Epithelial cell of proximal tubule (primary cell): ENCODE measurements around the gene ADGRD1. TPM values are rescaled to one million over a fixed set of nuclear protein-coding genes. Genes with fewer than 3 reads are reported as not detected.
A peak's percentile ranks its signal among the peaks of the same experiment; 100 is the strongest.

Experiments used
- DNase-seq: peaks from one replicate; pipeline ENCODE4 v3.0.0-alpha.2; 2011; ENCODE audit warnings: low read depth
- H3K4me3 ChIP-seq: 2 replicates; pipeline ENCODE4 v1.5.1; 2011; ENCODE audit warnings: low read depth, mild to moderate bottlenecking, low read length
- total RNA-seq: library from RNA; depleted of rRNA; stranded (reverse); fragments of >200 nt; gene quantifications from 2 replicates; pipeline ENCODE4 v1.2.3, GENCODE V29; 2015
- TF ChIP-seq, protein P1 (sequence below): conservative IDR thresholded peaks from 2 replicates; pipeline ENCODE4 v1.5.1; 2012; ENCODE audit warnings: low read depth, mild to moderate bottlenecking, low read length

ADGRD1 gene
- total RNA-seq, 1 donor from 2014 or later: not detected

DNA sequence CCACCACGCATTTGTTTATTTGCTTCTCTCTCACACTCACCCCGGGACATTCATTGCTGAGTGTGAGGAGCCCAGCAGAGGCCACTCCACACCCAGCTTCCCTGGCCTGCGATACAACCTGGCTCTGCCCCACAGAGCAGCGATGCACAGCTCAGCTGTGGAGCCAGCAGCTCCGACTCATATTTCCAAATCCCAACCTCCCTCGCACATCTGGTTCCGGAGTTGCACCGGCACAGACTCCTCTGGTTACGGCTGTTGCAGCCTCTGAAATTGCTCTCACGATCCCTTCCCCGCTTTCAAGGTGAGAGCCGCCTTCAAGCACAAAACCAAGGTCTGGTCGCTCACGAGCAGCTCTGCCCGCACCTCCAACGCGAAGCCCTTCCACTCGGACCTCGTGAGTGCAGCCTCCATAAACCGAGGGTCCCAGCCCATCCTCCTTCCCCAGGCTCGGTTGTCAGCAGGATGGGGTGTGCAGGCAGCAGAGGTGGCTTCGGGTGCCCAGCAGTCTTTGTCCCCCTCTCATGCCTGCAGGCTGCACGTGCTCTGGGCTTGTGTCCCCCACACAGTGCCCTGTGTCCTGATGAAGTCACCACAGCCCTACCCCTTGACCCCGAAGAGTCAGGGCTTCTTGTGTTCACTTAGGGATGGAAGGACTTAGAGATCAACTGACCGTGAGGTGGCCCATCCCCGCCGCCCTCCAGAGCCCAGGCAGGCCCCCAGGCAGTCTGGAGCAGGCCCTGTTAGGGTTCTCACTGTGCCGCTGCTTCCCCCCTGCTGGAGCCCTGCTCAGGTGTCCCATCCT, 184.3 kb downstream of the ADGRD1 start:
- no peak for DNase-seq
- H3K4me3 ChIP-seq: peak overlapping the region; percentile 19
- TF ChIP-seq, protein P1, sequence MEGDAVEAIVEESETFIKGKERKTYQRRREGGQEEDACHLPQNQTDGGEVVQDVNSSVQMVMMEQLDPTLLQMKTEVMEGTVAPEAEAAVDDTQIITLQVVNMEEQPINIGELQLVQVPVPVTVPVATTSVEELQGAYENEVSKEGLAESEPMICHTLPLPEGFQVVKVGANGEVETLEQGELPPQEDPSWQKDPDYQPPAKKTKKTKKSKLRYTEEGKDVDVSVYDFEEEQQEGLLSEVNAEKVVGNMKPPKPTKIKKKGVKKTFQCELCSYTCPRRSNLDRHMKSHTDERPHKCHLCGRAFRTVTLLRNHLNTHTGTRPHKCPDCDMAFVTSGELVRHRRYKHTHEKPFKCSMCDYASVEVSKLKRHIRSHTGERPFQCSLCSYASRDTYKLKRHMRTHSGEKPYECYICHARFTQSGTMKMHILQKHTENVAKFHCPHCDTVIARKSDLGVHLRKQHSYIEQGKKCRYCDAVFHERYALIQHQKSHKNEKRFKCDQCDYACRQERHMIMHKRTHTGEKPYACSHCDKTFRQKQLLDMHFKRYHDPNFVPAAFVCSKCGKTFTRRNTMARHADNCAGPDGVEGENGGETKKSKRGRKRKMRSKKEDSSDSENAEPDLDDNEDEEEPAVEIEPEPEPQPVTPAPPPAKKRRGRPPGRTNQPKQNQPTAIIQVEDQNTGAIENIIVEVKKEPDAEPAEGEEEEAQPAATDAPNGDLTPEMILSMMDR: peak; percentile 65

DNA sequence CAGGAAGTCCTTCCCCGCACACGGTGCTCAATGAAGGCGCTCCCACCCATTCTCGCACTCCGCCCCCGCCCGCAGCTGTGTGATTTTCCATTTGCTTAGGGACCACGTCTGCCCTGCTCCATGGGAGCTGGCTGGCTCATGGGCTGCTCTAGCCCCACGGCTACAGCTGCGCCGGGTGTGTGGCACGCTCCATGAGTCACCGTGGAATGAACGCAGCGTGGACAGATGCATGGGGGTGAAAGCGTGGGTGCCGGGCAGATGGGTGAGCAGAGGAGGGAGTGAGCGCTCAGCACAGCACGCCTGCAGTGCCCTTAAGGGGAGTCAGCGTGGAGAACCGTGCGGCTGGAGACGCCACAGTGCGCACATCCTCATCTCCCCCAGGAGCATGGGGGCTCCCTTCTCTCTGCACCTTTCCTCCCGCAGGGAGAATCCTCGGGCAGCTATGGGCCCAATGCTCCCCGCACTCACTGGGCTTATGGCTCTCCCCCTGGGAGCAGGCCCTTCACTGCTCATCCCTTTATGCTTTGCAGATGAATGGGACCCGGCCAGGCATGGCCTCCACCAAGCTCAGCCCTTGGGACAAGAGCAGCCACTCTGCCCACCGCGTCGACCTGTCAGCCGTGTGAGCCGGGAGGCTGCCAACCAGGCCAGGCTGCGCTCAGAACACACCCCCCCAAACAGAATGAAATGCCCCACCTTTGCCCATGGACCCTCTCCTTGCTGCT, 185.1 kb downstream of the ADGRD1 start:
- DNase-seq: no peak
- no peak overlapping the region for H3K4me3 ChIP-seq
- TF ChIP-seq, protein P1: no peak

GRCh38 chr12:131139363-131140068, 185.8 kb downstream of the ADGRD1 start:
- TF ChIP-seq, protein P1: no peak
- no peak for DNase-seq

DNA sequence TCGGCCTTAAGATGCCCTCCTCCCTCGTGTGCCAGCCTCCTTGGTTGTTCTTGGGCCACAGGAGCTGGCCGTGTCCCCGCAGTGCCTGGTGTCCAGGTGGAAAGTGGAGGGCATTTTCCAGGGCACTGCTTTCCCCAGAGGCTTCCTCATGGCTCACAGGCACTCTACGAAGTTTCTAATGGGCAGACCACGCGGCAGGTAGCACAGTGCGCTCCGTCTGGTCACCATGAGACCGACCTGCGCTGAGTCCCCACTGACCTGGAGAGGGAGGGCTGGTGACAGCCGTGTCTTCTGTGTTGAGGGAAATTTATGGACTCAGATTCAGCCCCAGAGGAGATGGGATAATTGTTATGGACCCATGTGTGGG, 186.3 kb downstream of the ADGRD1 start:
- DNase-seq: no peak
- TF ChIP-seq, protein P1: no peak
- H3K4me3 ChIP-seq: no peak overlapping the region

More at GRCh38 chr12:131139363-131140068, 185.8 kb downstream of the ADGRD1 start:
- H3K4me3 ChIP-seq: no peak overlapping the region

- TF ChIP-seq, protein P1: no peak
- H3K4me3 ChIP-seq: no peak overlapping the region
- no peak for DNase-seq
Measured at GRCh38 chr12:131140697-131141096, 187.0 kb downstream of the ADGRD1 start.

DNA sequence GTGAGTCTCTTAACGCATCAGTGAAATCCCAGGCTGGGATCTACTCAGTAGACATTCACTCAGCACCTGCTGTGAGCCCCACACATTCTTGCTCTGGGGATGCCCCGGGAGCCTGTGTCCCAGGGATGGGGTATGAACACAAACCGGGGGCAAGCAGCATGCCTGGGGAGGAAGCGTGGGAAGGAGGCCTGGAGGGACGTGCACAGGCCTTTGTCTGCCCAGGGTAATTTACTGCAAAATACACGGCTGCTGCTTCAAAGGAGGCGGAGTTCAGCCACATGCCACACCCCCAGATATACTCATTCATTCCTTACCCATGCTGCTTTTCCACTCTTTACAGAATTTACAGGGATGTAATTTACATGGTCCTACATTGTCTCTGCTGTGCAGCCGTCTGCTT, 187.8 kb downstream of the ADGRD1 start:
- no peak for DNase-seq
- TF ChIP-seq, protein P1: no peak
- H3K4me3 ChIP-seq: no peak overlapping the region
